ENCODE data around the gene FUT8.

DNA sequence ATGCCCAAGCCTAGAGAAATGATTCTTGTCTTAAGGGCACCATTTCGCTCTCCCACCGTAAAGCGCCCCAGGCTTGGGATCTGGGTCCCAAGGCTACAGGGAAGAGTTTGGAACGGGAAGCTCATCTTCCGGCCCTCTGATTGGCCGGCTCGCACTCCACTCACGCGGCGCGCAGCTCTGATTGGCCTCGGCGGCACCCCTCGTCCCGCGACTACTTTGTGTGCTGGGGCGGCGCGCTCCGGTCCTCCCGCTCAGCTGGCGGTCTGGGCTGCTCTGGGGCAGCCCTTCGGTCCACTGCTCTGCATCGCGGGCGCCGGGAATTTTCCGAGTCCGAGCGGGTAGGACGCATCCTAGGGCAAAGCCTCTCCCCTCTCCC is 886 bp upstream of the FUT8 start:
- TF ChIP-seq, protein P1, sequence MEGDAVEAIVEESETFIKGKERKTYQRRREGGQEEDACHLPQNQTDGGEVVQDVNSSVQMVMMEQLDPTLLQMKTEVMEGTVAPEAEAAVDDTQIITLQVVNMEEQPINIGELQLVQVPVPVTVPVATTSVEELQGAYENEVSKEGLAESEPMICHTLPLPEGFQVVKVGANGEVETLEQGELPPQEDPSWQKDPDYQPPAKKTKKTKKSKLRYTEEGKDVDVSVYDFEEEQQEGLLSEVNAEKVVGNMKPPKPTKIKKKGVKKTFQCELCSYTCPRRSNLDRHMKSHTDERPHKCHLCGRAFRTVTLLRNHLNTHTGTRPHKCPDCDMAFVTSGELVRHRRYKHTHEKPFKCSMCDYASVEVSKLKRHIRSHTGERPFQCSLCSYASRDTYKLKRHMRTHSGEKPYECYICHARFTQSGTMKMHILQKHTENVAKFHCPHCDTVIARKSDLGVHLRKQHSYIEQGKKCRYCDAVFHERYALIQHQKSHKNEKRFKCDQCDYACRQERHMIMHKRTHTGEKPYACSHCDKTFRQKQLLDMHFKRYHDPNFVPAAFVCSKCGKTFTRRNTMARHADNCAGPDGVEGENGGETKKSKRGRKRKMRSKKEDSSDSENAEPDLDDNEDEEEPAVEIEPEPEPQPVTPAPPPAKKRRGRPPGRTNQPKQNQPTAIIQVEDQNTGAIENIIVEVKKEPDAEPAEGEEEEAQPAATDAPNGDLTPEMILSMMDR (IDR thresholded peaks at IDR 0.05) = no peak
- TF ChIP-seq POLR2A (IDR thresholded peaks at IDR 0.05) = peak; percentile 25
